HCT116 (cell line): ENCODE measurements around the gene APPBP2.
"Not testable (repeated sequence)": the region's sequence is repeated elsewhere in the genome, so short reads cannot be mapped to it uniquely, and the experiment has no call there.

Experiments used
- ELF1 ChIP-seq: IDR thresholded peaks from 2 replicates; pipeline ENCODE4 v1.6.1; 2012; ENCODE audit warnings: low read depth, borderline replicate concordance
- EZH2phosphoT487 ChIP-seq: fragments of 200-600 bp; IDR thresholded peaks from 2 replicates; pipeline ENCODE4 v1.6.1; 2018; ENCODE audit warnings: antibody characterized with exemption, borderline replicate concordance
- JUND ChIP-seq: IDR thresholded peaks from 2 replicates; pipeline ENCODE4 v1.6.1; 2012
- POLR2A ChIP-seq: IDR thresholded peaks from 2 replicates; pipeline ENCODE4 v1.7.0; 2011; ENCODE audit warnings: borderline replicate concordance; ENCODE audit not compliant: insufficient read depth, insufficient read length; ENCODE audit errors: extremely low read depth
- POLR2AphosphoS5 ChIP-seq: IDR thresholded peaks from 2 replicates; pipeline ENCODE4 v1.6.1; 2011; ENCODE audit warnings: mild to moderate bottlenecking, low read depth, low read length, moderate library complexity
- RAD21 ChIP-seq: IDR thresholded peaks from 2 replicates; pipeline ENCODE4 v1.6.1; 2012; ENCODE audit warnings: low read depth, mild to moderate bottlenecking
- SIN3A ChIP-seq: IDR thresholded peaks from 2 replicates; pipeline ENCODE4 v1.6.1; 2012; ENCODE audit warnings: low read depth
- SRF ChIP-seq: IDR thresholded peaks from 2 replicates; pipeline ENCODE4 v1.6.1; 2012; ENCODE audit warnings: low read depth
- YY1 ChIP-seq: IDR thresholded peaks from 2 replicates; pipeline ENCODE4 v1.6.1; 2011; ENCODE audit warnings: low read length, low read depth, moderate library complexity, mild to moderate bottlenecking; ENCODE audit not compliant: insufficient replicate concordance; ENCODE audit errors: extremely low read depth
- TF ChIP-seq, protein P1 (sequence below), 3 experiments: fragments of 200-600 bp in 1 of 3; sonication (generic) in 1 of 3; IDR thresholded peaks in 2 of 3; conservative IDR thresholded peaks in 1 of 3; 2 replicates each; pipeline ENCODE4 v1.5.1; 2012 to 2017; ENCODE audit warnings: low read depth in 2 of 3, low read length in 2 of 3, antibody characterized with exemption in 1 of 3, borderline replicate concordance in 1 of 3, control low read depth in 1 of 3, mild to moderate bottlenecking in 1 of 3, mixed read lengths in 1 of 3, mixed run types in 1 of 3, moderate library complexity in 1 of 3; ENCODE audit not compliant: insufficient read depth in 1 of 3
- TF ChIP-seq, protein P2 (sequence below): IDR thresholded peaks from 2 replicates; pipeline ENCODE4 v1.6.1; 2011; ENCODE audit warnings: mild to moderate bottlenecking, low read length, moderate library complexity; ENCODE audit not compliant: insufficient replicate concordance; ENCODE audit errors: extremely low read depth
- TF ChIP-seq, protein P3 (sequence below): IDR thresholded peaks from 2 replicates; pipeline ENCODE4 v1.6.1; 2012; ENCODE audit warnings: low read depth

DNA sequence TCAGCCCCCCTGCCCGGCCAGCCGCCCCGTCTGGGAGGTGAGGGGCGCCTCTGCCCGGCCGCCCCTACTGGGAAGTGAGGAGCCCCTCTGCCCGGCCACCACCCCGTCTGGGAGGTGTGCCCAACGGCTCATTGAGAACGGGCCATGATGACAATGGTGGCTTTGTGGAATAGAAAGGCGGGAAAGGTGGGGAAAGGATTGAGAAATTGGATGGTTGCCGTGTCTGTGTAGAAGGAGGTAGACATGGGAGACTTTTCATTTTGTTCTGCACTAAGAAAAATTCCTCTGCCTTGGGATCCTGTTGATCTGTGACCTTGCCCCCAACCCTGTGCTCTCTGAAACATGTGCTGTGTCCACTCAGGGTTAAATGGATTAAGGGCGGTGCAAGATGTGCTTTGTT lies 26.2 kb upstream of the APPBP2 start:
- TF ChIP-seq RAD21, JUND, SIN3A, POLR2A, EZH2phosphoT487, SRF, POLR2AphosphoS5, YY1, ELF1: not testable (repeated sequence)
- TF ChIP-seq, protein P1, sequence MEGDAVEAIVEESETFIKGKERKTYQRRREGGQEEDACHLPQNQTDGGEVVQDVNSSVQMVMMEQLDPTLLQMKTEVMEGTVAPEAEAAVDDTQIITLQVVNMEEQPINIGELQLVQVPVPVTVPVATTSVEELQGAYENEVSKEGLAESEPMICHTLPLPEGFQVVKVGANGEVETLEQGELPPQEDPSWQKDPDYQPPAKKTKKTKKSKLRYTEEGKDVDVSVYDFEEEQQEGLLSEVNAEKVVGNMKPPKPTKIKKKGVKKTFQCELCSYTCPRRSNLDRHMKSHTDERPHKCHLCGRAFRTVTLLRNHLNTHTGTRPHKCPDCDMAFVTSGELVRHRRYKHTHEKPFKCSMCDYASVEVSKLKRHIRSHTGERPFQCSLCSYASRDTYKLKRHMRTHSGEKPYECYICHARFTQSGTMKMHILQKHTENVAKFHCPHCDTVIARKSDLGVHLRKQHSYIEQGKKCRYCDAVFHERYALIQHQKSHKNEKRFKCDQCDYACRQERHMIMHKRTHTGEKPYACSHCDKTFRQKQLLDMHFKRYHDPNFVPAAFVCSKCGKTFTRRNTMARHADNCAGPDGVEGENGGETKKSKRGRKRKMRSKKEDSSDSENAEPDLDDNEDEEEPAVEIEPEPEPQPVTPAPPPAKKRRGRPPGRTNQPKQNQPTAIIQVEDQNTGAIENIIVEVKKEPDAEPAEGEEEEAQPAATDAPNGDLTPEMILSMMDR (IDR thresholded peaks at IDR 0.05 in 2 of 3, conservative IDR thresholded peaks at IDR 0.05 in 1 of 3; ENCODE audit: borderline replicate concordance in 1 of 3, insufficient read depth in 1 of 3, low read depth in 2 of 3, low read length in 2 of 3): not testable (repeated sequence)
- TF ChIP-seq, protein P2, sequence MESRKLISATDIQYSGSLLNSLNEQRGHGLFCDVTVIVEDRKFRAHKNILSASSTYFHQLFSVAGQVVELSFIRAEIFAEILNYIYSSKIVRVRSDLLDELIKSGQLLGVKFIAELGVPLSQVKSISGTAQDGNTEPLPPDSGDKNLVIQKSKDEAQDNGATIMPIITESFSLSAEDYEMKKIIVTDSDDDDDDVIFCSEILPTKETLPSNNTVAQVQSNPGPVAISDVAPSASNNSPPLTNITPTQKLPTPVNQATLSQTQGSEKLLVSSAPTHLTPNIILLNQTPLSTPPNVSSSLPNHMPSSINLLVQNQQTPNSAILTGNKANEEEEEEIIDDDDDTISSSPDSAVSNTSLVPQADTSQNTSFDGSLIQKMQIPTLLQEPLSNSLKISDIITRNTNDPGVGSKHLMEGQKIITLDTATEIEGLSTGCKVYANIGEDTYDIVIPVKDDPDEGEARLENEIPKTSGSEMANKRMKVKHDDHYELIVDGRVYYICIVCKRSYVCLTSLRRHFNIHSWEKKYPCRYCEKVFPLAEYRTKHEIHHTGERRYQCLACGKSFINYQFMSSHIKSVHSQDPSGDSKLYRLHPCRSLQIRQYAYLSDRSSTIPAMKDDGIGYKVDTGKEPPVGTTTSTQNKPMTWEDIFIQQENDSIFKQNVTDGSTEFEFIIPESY: not testable (repeated sequence)
- TF ChIP-seq, protein P3, sequence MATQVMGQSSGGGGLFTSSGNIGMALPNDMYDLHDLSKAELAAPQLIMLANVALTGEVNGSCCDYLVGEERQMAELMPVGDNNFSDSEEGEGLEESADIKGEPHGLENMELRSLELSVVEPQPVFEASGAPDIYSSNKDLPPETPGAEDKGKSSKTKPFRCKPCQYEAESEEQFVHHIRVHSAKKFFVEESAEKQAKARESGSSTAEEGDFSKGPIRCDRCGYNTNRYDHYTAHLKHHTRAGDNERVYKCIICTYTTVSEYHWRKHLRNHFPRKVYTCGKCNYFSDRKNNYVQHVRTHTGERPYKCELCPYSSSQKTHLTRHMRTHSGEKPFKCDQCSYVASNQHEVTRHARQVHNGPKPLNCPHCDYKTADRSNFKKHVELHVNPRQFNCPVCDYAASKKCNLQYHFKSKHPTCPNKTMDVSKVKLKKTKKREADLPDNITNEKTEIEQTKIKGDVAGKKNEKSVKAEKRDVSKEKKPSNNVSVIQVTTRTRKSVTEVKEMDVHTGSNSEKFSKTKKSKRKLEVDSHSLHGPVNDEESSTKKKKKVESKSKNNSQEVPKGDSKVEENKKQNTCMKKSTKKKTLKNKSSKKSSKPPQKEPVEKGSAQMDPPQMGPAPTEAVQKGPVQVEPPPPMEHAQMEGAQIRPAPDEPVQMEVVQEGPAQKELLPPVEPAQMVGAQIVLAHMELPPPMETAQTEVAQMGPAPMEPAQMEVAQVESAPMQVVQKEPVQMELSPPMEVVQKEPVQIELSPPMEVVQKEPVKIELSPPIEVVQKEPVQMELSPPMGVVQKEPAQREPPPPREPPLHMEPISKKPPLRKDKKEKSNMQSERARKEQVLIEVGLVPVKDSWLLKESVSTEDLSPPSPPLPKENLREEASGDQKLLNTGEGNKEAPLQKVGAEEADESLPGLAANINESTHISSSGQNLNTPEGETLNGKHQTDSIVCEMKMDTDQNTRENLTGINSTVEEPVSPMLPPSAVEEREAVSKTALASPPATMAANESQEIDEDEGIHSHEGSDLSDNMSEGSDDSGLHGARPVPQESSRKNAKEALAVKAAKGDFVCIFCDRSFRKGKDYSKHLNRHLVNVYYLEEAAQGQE: not testable (repeated sequence)
